Epithelial cell of esophagus (primary cell): Measurements from ENCODE around the gene RAB3IL1.
A peak's percentile ranks its signal among the peaks of the same experiment; 100 is the strongest.

Source experiments
- DNase-seq: peaks from one replicate; pipeline ENCODE4 v3.0.0; 2010; ENCODE audit warnings: low read depth
- H3K4me3 ChIP-seq: 2 replicates; pipeline ENCODE4 v1.5.1; 2011; ENCODE audit warnings: mild to moderate bottlenecking, low read length, control low read depth
- TF ChIP-seq, protein P1 (sequence below): IDR thresholded peaks from 2 replicates; pipeline ENCODE4 v1.5.1; 2011; ENCODE audit warnings: low read depth, mild to moderate bottlenecking, low read length, control low read depth, inconsistent platforms; ENCODE audit not compliant: insufficient read depth; ENCODE audit errors: missing control alignments

RAB3IL1 gene

DNA sequence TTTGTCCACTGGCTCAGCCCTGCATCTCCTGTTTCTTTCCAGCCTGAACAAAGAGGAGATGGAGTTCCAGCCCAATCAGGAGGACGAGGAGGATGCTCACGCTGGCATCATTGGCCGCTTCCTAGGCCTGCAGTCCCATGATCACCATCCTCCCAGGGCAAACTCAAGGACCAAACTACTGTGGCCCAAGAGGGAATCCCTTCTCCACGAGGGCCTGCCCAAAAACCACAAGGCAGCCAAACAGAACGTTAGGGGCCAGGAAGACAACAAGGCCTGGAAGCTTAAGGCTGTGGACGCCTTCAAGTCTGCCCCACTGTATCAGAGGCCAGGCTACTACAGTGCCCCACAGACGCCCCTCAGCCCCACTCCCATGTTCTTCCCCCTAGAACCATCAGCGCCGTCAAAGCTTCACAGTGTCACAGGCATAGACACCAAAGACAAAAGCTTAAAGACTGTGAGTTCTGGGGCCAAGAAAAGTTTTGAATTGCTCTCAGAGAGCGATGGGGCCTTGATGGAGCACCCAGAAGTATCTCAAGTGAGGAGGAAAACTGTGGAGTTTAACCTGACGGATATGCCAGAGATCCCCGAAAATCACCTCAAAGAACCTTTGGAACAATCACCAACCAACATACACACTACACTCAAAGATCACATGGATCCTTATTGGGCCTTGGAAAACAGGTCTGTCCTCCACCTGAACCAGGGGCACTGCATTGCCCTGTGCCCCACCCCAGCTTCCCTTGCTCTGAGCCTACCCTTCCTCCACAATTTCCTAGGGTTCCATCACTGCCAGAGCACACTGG, 45.0 kb upstream of the RAB3IL1 start:
- no peak for DNase-seq
- no peak overlapping the region for H3K4me3 ChIP-seq
- TF ChIP-seq, protein P1, sequence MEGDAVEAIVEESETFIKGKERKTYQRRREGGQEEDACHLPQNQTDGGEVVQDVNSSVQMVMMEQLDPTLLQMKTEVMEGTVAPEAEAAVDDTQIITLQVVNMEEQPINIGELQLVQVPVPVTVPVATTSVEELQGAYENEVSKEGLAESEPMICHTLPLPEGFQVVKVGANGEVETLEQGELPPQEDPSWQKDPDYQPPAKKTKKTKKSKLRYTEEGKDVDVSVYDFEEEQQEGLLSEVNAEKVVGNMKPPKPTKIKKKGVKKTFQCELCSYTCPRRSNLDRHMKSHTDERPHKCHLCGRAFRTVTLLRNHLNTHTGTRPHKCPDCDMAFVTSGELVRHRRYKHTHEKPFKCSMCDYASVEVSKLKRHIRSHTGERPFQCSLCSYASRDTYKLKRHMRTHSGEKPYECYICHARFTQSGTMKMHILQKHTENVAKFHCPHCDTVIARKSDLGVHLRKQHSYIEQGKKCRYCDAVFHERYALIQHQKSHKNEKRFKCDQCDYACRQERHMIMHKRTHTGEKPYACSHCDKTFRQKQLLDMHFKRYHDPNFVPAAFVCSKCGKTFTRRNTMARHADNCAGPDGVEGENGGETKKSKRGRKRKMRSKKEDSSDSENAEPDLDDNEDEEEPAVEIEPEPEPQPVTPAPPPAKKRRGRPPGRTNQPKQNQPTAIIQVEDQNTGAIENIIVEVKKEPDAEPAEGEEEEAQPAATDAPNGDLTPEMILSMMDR = no peak

DNA sequence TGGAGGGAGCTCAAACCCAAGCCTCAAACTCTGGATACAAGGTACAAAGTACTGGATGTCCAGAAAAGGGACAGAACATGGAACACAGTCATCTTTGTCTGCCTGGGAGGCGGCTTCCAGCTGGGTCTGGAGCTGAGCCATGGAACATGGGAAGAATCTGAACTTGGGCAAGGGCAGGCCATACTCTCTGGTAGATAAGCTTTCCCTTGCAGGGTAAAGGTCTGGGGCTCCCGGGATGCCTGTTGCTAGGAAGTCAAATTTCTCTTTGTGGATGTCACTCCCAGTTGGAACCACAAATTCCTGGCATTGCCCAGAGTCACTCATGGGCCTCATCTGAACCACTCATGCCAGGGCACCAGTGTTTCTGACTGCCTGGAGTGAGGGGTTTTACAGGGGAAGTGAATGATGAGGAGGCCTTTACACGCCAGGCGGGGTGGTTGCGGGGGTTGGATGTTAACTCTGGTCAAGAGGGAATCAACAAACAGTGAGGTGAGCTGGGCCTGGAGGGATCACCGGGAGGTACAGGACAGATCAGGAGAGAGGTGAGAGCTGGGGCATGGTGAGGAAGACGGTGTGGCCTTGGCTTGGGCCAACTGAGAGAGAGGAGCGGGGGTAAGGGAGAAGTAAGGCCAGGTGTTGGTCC, 44.3 kb upstream of the RAB3IL1 start:
- no peak overlapping the region for H3K4me3 ChIP-seq
- TF ChIP-seq, protein P1 = no peak
- no peak for DNase-seq

DNA sequence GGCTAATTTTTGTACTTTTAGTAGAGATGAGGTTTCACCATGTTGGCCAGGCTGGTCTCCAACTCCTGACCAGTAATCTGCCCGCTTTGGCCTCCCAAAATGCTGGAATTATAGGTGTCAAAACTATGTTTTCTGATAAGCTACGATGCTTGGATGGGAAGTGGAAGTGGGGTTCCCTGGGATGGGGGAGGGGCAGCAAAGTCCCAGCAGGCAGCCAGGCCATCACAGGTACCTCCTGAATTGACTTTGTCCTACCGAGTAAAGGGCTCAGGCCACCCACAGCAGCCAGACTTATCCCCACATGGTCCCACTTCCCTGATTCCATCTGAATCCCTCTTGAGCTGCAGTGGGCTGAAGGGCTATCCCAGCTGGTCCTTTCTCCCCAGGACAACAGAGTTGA, 43.2 kb upstream of the RAB3IL1 start:
- no peak for DNase-seq
- H3K4me3 ChIP-seq = no peak overlapping the region
- TF ChIP-seq, protein P1 = no peak

DNA sequence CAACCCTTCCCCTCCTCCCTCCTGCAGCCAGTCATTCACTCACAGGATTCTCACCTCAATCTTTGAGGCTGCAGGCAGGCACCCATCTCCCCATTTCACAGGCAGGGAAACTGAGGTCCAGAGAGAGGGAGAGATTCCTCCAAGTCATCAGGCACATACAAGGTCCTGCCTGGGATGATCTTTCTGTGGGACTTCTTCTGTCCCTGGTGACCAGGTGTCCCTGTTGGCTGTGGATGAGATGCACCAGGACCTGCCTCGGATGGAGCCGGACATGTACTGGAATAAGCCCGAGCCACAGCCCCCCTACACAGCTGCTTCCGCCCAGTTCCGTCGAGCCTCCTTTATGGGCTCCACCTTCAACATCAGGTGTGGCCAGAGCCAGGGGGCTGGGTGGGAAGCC, 42.3 kb upstream of the RAB3IL1 start:
- H3K4me3 ChIP-seq = no peak overlapping the region
- DNase-seq = no peak
- TF ChIP-seq, protein P1 = no peak

DNA sequence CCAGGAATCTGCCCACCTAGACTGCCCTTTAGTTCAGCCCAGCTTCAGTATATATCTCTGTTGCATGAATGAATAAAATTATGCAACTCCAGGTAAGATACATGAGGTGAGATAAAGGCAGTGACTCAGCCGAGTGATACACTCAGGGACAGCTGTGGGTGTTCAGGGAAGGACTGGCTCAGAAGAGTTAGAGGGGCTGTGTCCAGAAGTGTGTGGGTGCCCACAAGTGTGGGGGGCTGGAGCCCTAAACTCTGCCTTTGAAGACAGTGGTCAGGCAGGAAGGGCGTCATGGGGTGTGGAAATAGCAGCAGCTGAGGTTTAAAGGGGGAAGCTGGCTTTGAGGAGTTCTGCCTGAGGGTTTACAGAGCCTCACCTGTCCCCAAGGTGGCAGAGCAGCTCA, 41.7 kb upstream of the RAB3IL1 start:
- no peak overlapping the region for H3K4me3 ChIP-seq
- peak; percentile 80 for DNase-seq
- TF ChIP-seq, protein P1 = peak; percentile 9

DNA sequence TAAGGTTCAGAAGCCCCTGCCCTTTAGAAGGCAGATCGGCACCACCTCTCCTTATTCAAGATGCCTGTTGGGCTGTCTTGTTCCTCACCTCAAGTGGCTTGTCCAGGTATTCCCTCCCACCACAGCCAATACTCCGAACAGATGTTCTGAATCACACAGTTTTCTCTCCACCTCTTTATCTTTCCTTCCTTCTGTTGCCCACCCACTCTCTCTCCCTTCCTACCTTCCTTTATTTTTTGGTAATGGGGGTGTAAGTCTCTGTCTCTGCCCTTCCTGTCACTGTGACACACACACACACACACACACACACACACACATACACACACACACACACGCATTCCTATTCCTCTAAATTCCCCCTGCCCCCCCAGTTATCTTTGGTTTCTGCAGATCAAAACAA, 41.2 kb upstream of the RAB3IL1 start:
- no peak overlapping the region for H3K4me3 ChIP-seq
- TF ChIP-seq, protein P1 = no peak
- DNase-seq = no peak
